Measurements from ENCODE around the gene MFSD1. TPM values are rescaled to one million over a fixed set of nuclear protein-coding genes. Genes with fewer than 3 reads are reported as not detected.

The MFSD1 gene
- total and polyA plus RNA-seq, 2 of the 8 experiments (the other 6 are each of a cell fraction or from before 2014, with no cell fraction given): 9.3 to 11.5 TPM

GRCh38 chr3:158842976-158843375, 41.1 kb downstream of the MFSD1 start:
- no peak overlapping the region for H2BK12ac ChIP-seq (ENCODE audit: low read depth, low read length)
- H4K20me1 ChIP-seq (replicated peaks in 1 of 2; ENCODE audit: control insufficient read depth in 1 of 2, insufficient read depth in 2 of 2, low read length in 2 of 2): no peaks in the 10 kb centered on the region
- no peak overlapping the region for H2BK5ac ChIP-seq (ENCODE audit: low read depth, low read length)
- no peak overlapping the region for H2BK15ac ChIP-seq (ENCODE audit: low read length)
- DNase-seq (ENCODE audit: low read depth in 1 of 2, low spot score in 2 of 2): no peak
- no peaks in the 10 kb centered on the region for H3K23me2 ChIP-seq (ENCODE audit: low read depth, low read length)
- H3K4ac ChIP-seq (replicated peaks; ENCODE audit: insufficient read length, low read depth, low read length): no peak overlapping the region
- H2AK5ac ChIP-seq (ENCODE audit: low read depth, low read length): no peak overlapping the region
- no peak overlapping the region for H3K4me2 ChIP-seq (ENCODE audit: insufficient read depth in 1 of 2, low read depth in 2 of 2, low read length in 2 of 2)
- no peak overlapping the region for H3K18ac ChIP-seq (ENCODE audit: extremely low read depth, low read length)
- H2BK120ac ChIP-seq (replicated peaks; ENCODE audit: low read depth, low read length): no peak overlapping the region
- no peaks in the 10 kb centered on the region for H3K36me3 ChIP-seq (ENCODE audit: control insufficient read depth in 2 of 4, insufficient read depth in 4 of 4, low read length in 3 of 4)
- CTCF ChIA-PET (ENCODE audit: partially characterized antibody): interaction anchor here (1.0 to 14.4 kb wide), 8 partner anchors 9 to 423 kb away, joined by 3 to 195 read pairs (median 6); no protein-coding TSS in a partner anchor
- TF ChIP-seq CBX8 (IDR thresholded peaks at IDR 0.05; ENCODE audit: borderline replicate concordance, low read depth, low read length) (no peak), POU5F1 (IDR thresholded peaks at IDR 0.05; ENCODE audit: low read depth, low read length) (no peak), CHD1 (IDR thresholded peaks at IDR 0.05; ENCODE audit: low read depth, low read length) (no peak), SP1 (IDR thresholded peaks at IDR 0.05; ENCODE audit: low read depth, low read length) (no peak), CTBP2 (IDR thresholded peaks at IDR 0.05; ENCODE audit: borderline replicate concordance, insufficient read depth, insufficient read length, low read length) (no peak), BRCA1 (IDR thresholded peaks at IDR 0.05; ENCODE audit: low read depth, low read length) (no peak), FOSL1 (IDR thresholded peaks at IDR 0.05; ENCODE audit: insufficient read depth, low read depth, low read length) (no peak), PHF8 (conservative IDR thresholded peaks at IDR 0.05; ENCODE audit: low read depth, low read length) (no peak), KDM4A (IDR thresholded peaks at IDR 0.05; ENCODE audit: low read depth, low read length, severe bottlenecking) (no peak), JUN (IDR thresholded peaks at IDR 0.05; ENCODE audit: low read depth, low read length) (no peak)
- no peak overlapping the region for H2AFZ ChIP-seq (ENCODE audit: low read length)
- no peak overlapping the region for H3K9ac ChIP-seq (replicated peaks in 1 of 4; ENCODE audit: extremely low read depth in 1 of 4, low read depth in 3 of 4, low read length in 3 of 4)
- H3K27ac ChIP-seq (ENCODE audit: low read depth, low read length): no peak overlapping the region
- H3K79me2 ChIP-seq (ENCODE audit: control insufficient read depth in 1 of 2, insufficient read depth in 2 of 2, low read length in 2 of 2): no peaks in the 10 kb centered on the region
- no peak overlapping the region for H4K5ac ChIP-seq (ENCODE audit: insufficient read length, low read depth, low read length)
- no peaks in the 10 kb centered on the region for H3K4me1 ChIP-seq (replicated peaks in 1 of 4; ENCODE audit: control insufficient read depth in 3 of 4, insufficient read depth in 4 of 4, low read length in 3 of 4)
- H3K56ac ChIP-seq (replicated peaks; ENCODE audit: insufficient read length, low read depth, low read length): no peak overlapping the region
- no peak overlapping the region for H4K91ac ChIP-seq (replicated peaks; ENCODE audit: insufficient read length, low read length)
- FAIRE-seq: no peak
- no peak overlapping the region for H4K8ac ChIP-seq (ENCODE audit: extremely low read depth, insufficient read depth, low read length)
- H3K27me3 ChIP-seq (replicated peaks in 1 of 4; ENCODE audit: control insufficient read depth in 3 of 4, extremely low read depth in 1 of 4, insufficient read depth in 3 of 4, low read length in 3 of 4): no peaks in the 10 kb centered on the region
- H3K9me3 ChIP-seq (ENCODE audit: insufficient read depth in 2 of 2, low read depth in 1 of 2, low read length in 1 of 2): no peaks in the 10 kb centered on the region
- H3K23ac ChIP-seq (ENCODE audit: insufficient read length): no peak overlapping the region
- H3K79me1 ChIP-seq (ENCODE audit: low read depth, low read length): no peaks in the 10 kb centered on the region
- no peak overlapping the region for H3K14ac ChIP-seq (ENCODE audit: insufficient read length)
- 94% methylated on average over 3 of the region's 3 CpGs; no CpG with 5 or more reads in 1 of the 2 experiments for WGBS, 2 experiments (ENCODE audit: extremely low coverage in 1 of 2, insufficient coverage in 1 of 2, insufficient read length in 1 of 2, insufficient replicate concordance in 2 of 2, low coverage in 1 of 2, low lambda C conversion rate in 2 of 2, missing lambda C conversion rate in 1 of 2)
- no peak overlapping the region for H3K4me3 ChIP-seq (ENCODE audit: extremely low read depth in 1 of 4, insufficient read depth in 2 of 4, low read depth in 3 of 4, low read length in 4 of 4)
- POLR2A ChIA-PET (ENCODE audit: partially characterized antibody): interaction anchor here (0.5 kb wide), 1 partner anchor 127 kb away, joined by 3 read pairs; no protein-coding TSS in a partner anchor
- H2BK20ac ChIP-seq (ENCODE audit: low read length): no peak overlapping the region

Data from H1 (cell line).